Activated gamma-delta T cell treated with Interleukin-2 at 50 U/mL for 16 hours (primary cell): ENCODE data around the gene KRT71.

Experiments used
- DNase-seq: peaks from one replicate; pipeline ENCODE4 v3.0.0-alpha.2; 2020

KRT71 gene

GRCh38 chr12:52494518-52494917, 58.4 kb downstream of the KRT71 start:
- DNase-seq: no peak

GRCh38 chr12:52494100-52494499, 58.8 kb downstream of the KRT71 start:
- DNase-seq: no peak
